ENCODE measurements around the gene KRTAP9-9.
A peak's percentile ranks its signal among the peaks of the same experiment; 100 is the strongest.
"Not testable (repeated sequence)": the region's sequence is repeated elsewhere in the genome, so short reads cannot be mapped to it uniquely, and the experiment has no call there.

Gene KRTAP9-9

GRCh38 chr17:41265078-41265477 is 9.9 kb downstream of the KRTAP9-9 start, which contains the start of gene KRTAP9-6:
Gene KRTAP9-6 (plus strand): TSS chr17:41265378. CDS start chr17:41265378, 0 bp downstream.
- no peak for DNase-seq (ENCODE audit: low read depth in 2 of 2)

- no peak for DNase-seq (ENCODE audit: low read depth in 2 of 2)
Observed at GRCh38 chr17:41267711-41268110, 12.5 kb downstream of the KRTAP9-9 start.

- DNase-seq (ENCODE audit: low read depth in 2 of 2): not testable (repeated sequence)
Observed at GRCh38 chr17:41271323-41271722, 16.1 kb downstream of the KRTAP9-9 start.

DNA sequence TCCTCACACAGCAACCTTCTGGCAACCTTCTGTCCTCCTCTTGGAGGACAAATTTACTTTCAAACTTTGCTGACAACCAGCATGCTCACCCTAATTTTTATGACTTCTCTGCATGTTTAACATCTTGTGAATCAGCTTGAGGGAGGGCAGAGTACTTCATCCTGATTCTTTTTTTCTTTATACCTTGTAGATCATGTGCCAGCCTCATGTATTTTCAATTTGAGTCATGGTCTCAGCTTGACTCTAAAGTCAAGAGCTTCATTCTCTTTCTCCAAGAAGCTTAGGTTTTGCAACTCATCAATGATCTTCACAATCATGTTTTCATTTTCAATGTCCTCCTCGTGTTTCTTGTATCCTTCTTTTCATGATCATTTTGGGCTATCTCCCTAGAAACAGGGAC is 16.7 kb downstream of the KRTAP9-9 start:
- DNase-seq (ENCODE audit: low read depth in 2 of 2): no peak

GRCh38 chr17:41275648-41276190 is 20.5 kb downstream of the KRTAP9-9 start, which contains the start of gene KRTAP9-7:
Gene KRTAP9-7 (plus strand): TSS chr17:41275698. CDS start chr17:41275698, 0 bp downstream.
- DNase-seq (ENCODE audit: low read depth in 2 of 2): not testable (repeated sequence)

GRCh38 chr17:41278176-41278955 is 23.2 kb downstream of the KRTAP9-9 start:
- DNase-seq (ENCODE audit: low read depth in 2 of 2): no peak

- DNase-seq (ENCODE audit: low read depth in 2 of 2): peak; percentile 93 to 94
Observed at GRCh38 chr17:41284043-41284442, 28.9 kb downstream of the KRTAP9-9 start.

- DNase-seq (ENCODE audit: low read depth in 2 of 2): peak in 1 of 2 experiments; percentile 2
Observed at GRCh38 chr17:41284546-41284945, 29.4 kb downstream of the KRTAP9-9 start.

GRCh38 chr17:41287050-41287449 is 31.9 kb downstream of the KRTAP9-9 start:
- DNase-seq (ENCODE audit: low read depth in 2 of 2): no peak

- peak; percentile 43 to 48 for DNase-seq (ENCODE audit: low read depth in 2 of 2)
Observed at GRCh38 chr17:41294016-41294415, 38.8 kb downstream of the KRTAP9-9 start.

DNA sequence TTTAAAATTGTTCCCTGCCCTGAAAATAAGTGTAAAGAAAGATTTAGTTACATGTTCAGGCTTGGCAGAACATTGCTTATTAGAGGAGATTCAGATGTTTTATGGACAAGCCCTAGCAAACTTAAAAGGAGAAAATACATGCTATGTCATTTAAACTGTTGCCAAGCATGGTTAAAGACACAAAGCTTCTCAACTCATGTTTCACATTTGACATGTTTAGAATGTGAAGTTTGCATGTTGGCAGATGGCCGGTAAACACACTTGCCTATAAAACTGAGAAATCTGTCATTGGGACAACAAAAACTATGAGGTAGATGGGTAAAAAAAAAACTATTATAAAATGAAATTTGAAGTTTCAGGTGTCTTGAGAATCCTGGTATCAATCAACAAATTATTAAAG is 41.7 kb downstream of the KRTAP9-9 start:
- no peak for DNase-seq (ENCODE audit: low read depth in 2 of 2)

- DNase-seq (ENCODE audit: low read depth in 2 of 2): no peak
Observed at GRCh38 chr17:41298458-41299135, 43.4 kb downstream of the KRTAP9-9 start.

- DNase-seq (ENCODE audit: low read depth in 2 of 2): no peak
Observed at GRCh38 chr17:41301204-41301790, 46.1 kb downstream of the KRTAP9-9 start.

DNA sequence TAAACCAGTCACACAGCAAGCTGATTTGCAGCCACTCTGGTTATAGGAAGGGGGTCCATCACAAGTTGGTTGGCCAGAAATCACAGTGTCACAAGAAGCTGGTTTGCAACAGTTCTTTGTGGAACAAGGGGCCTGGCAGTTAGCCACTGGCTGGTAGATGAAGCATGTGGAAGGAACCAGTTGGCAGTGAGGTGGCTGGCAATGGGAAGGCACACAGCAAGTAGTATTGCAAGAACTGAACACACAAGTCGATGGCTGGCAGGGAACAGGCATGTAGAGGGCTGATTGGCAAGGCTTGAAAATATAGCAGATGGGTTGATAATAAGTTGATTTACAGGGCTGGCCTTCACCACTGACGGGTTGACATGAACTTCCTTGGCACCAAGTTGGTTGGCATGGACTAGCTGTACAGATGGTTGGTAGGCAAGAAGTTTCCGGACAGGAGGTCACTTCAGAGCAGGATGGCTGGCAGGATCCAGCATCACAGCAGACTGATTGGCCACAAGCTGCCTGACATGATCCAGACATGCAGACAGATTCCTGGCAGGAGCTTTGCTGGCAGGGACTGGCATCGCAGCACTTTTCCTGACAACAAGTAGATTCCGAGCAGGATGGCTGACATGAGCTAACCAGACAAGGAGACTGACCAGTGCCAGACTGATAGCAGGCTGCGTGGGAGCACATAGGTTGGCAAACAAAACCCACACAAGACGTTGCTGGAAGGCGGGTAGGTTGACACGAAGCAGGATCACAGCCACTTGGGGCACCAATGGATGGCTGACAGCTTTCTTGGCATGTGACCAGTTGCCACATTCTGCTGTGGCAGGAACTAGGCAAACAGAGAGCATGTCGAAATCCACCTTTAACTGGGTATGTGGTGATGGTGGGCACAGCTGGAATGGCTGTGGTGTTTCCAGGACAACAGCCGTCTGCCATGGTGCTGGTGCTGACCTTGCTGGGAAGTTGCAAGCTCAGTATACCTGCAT is 47.0 kb downstream of the KRTAP9-9 start, which contains the start of gene KRTAP29-1:
KRTAP29-1 (minus strand) TSS at position 936 of the 986 bp plus-strand sequence; CDS start at position 936, 0 bp downstream.
- no peak for DNase-seq (ENCODE audit: low read depth in 2 of 2)

GRCh38 chr17:41302981-41303380 is 47.8 kb downstream of the KRTAP9-9 start:
- no peak for DNase-seq (ENCODE audit: low read depth in 2 of 2)

GRCh38 chr17:41304091-41304490 is 48.9 kb downstream of the KRTAP9-9 start:
- DNase-seq (ENCODE audit: low read depth in 2 of 2): no peak
